Liver (tissue), 9 donors: ENCODE data around the gene LIG1. TPM values are rescaled to one million over a fixed set of nuclear protein-coding genes. Genes with fewer than 3 reads are reported as not detected.

Source experiments
- DNase-seq: peaks from one replicate; pipeline ENCODE4 v3.0.0-alpha.2; 2017; ENCODE audit warnings: low spot score
- H3K27ac ChIP-seq, 2 donors: one replicate each; pipeline ENCODE4 v1.7.0; 2013; ENCODE audit warnings: inconsistent platforms in 2 of 2, low read length in 2 of 2, control low read depth in 1 of 2, low read depth in 1 of 2, mild to moderate bottlenecking in 1 of 2
- H3K27me3 ChIP-seq, 4 donors: one replicate each; pipeline versions ENCODE4 v1.6.1 to v1.7.0; 2013; ENCODE audit warnings: low read length in 3 of 4, inconsistent platforms in 1 of 4, mild to moderate bottlenecking in 1 of 4, moderate library complexity in 1 of 4; ENCODE audit not compliant: control insufficient read depth in 4 of 4, insufficient read depth in 4 of 4
- H3K36me3 ChIP-seq, 4 donors: one replicate each; pipeline versions ENCODE4 v1.6.1 to v1.7.0; 2013; ENCODE audit warnings: low read length in 3 of 4, mild to moderate bottlenecking in 3 of 4, low read depth in 1 of 4, moderate library complexity in 1 of 4; ENCODE audit not compliant: control insufficient read depth in 4 of 4, insufficient read depth in 3 of 4
- H3K4me1 ChIP-seq, 4 donors: one replicate each; pipeline versions ENCODE4 v1.6.1 to v1.7.0; 2013; ENCODE audit warnings: low read length in 3 of 4, mild to moderate bottlenecking in 3 of 4, moderate library complexity in 1 of 4; ENCODE audit not compliant: control insufficient read depth in 4 of 4, insufficient read depth in 4 of 4
- H3K4me3 ChIP-seq, 3 donors: one replicate each; pipeline versions ENCODE4 v1.6.1 to v1.7.0; 2013; ENCODE audit warnings: low read length in 3 of 3, control low read depth in 1 of 3, low read depth in 1 of 3, mild to moderate bottlenecking in 1 of 3
- H3K9ac ChIP-seq, 2 donors: one replicate each; pipeline ENCODE4 v1.7.0; 2013; ENCODE audit warnings: low read length in 2 of 2, mild to moderate bottlenecking in 2 of 2, moderate library complexity in 2 of 2, control low read depth in 1 of 2, low read depth in 1 of 2
- H3K9me3 ChIP-seq, 4 donors: one replicate each; pipeline versions ENCODE4 v1.6.1 to v1.7.0; 2013; ENCODE audit warnings: low read length in 3 of 4; ENCODE audit not compliant: control insufficient read depth in 4 of 4
- ATF3 ChIP-seq: IDR thresholded peaks from 2 replicates; pipeline ENCODE4 v1.6.1; 2016; ENCODE audit warnings: antibody characterized with exemption
- FOXA1 ChIP-seq: IDR thresholded peaks from 2 replicates; pipeline ENCODE4 v1.6.1; 2016; ENCODE audit warnings: antibody characterized with exemption
- FOXA2 ChIP-seq: IDR thresholded peaks from 2 replicates; pipeline ENCODE4 v1.6.1; 2016; ENCODE audit warnings: antibody characterized with exemption
- HNF4A ChIP-seq, 2 donors: conservative IDR thresholded peaks; 2 replicates each; pipeline ENCODE4 v1.6.1; 2016; ENCODE audit warnings: antibody characterized with exemption in 2 of 2, mild to moderate bottlenecking in 2 of 2
- HNF4G ChIP-seq: IDR thresholded peaks from 2 replicates; pipeline ENCODE4 v1.6.1; 2016; ENCODE audit warnings: antibody characterized with exemption
- JUND ChIP-seq, 2 donors: IDR thresholded peaks; 2 replicates each; pipeline ENCODE4 v1.6.1; 2016; ENCODE audit warnings: antibody characterized with exemption in 2 of 2
- NR2F2 ChIP-seq: IDR thresholded peaks from 2 replicates; pipeline ENCODE4 v1.6.1; 2016; ENCODE audit warnings: antibody characterized with exemption
- SP1 ChIP-seq: IDR thresholded peaks from 2 replicates; pipeline ENCODE4 v1.6.1; 2018; ENCODE audit warnings: antibody characterized with exemption, mild to moderate bottlenecking
- YY1 ChIP-seq: IDR thresholded peaks from 2 replicates; pipeline ENCODE4 v1.6.1; 2016; ENCODE audit warnings: antibody characterized with exemption, mild to moderate bottlenecking
- ZBTB33 ChIP-seq: IDR thresholded peaks from 2 replicates; pipeline ENCODE4 v1.6.1; 2016; ENCODE audit warnings: antibody characterized with exemption
- WGBS: extraction: QIAGEN DNeasy Blood & Tissue Kit; methylation state at CpG from one replicate; pipeline ENCODE4 v1.1.7; 2013; 5-methylcytosine and 5-hydroxymethylcytosine counted together
- polyA plus RNA-seq, 2 donors: library from polyadenylated mRNA; stranded (reverse) in 1 of 2; unstranded in 1 of 2; fragments of 200-250 nt in 1 of 2; fragments of >200 nt in 1 of 2; fragmentation: Nextera tagmentation in 1 of 2; extraction: Ambion mirVana in 1 of 2; gene quantifications; one replicate each; pipeline versions ENCODE4 v1.2.1 to v1.2.3, GENCODE V29; 2013 to 2015
- total RNA-seq, 2 donors: library from RNA; depleted of rRNA; stranded (reverse); fragments of >200 nt; gene quantifications; one replicate each; pipeline ENCODE4 v1.2.3, GENCODE V29; 2014
- TF ChIP-seq, protein P1 (sequence below): fragments of 150-350 bp; IDR thresholded peaks from 2 replicates; pipeline ENCODE4 v1.5.1; 2017; ENCODE audit warnings: improper control_type of control experiment, low read depth, low read length; ENCODE audit not compliant: missing input control
- TF ChIP-seq, protein P2 (sequence below): IDR thresholded peaks from 2 replicates; pipeline ENCODE4 v1.6.1; 2016; ENCODE audit warnings: antibody characterized with exemption, mild to moderate bottlenecking
- donor health status: healthy.
- donor health status: healthy.
- donor health status: healthy.
- donor health status: healthy.
- donor health status: healthy.

Gene LIG1
- total and polyA plus RNA-seq, 4 donors = 6.3 to 61.5 (median 7.1) TPM

GRCh38 chr19:48203222-48203793 lies 33.2 kb upstream of the LIG1 start:
- 7% methylated on average over 5 of the region's 5 CpGs for WGBS
- Histone ChIP-seq H3K4me1 (peaks cover 0 to 18% (median 15%) of the 10 kb centered on the region in 4 donors), H3K27ac (peak overlapping the region; percentile 38 to 40)

DNA sequence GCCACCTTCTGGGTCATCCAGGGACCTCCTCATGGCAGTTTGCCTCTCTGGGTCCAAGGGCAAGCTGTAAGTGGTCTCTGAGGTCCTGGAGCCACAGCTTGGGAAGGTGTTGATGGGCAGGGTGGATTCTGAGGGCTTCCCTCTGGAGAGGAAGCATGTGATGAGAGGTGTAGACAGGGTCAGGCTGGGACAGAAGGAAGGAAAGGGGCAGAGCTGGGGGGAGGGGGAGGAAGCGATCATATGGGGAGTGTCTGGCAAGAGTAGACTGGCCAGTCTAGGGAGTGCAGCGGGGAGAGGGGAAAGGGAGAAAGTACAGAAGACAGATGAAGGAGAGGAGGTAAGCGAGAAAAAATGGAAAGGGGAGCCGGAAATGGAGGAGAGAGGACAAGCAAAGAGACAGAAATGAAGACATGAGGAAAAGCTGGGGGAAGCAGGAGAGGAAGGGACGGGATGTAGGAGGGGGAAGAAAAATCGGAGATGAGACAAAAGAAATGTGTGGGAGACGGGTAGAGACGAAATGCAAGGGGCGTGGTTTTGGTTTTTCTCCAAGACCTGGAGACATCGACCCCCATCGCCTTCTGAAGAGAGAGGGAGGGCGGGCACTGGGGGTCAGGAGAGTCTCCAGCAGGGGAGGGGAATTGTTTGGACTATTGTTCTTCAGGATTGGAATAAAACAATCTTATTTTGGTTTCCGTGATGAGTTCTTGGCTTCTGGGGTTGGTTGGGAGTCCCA lies 27.0 kb upstream of the LIG1 start:
- TF ChIP-seq ATF3 (no peak), FOXA2 (no peak), NR2F2 (no peak), HNF4G (no peak), ZBTB33 (no peak), YY1 (no peak), HNF4A (conservative IDR thresholded peaks at IDR 0.05) (no peak), FOXA1 (no peak)
- TF ChIP-seq, protein P1, sequence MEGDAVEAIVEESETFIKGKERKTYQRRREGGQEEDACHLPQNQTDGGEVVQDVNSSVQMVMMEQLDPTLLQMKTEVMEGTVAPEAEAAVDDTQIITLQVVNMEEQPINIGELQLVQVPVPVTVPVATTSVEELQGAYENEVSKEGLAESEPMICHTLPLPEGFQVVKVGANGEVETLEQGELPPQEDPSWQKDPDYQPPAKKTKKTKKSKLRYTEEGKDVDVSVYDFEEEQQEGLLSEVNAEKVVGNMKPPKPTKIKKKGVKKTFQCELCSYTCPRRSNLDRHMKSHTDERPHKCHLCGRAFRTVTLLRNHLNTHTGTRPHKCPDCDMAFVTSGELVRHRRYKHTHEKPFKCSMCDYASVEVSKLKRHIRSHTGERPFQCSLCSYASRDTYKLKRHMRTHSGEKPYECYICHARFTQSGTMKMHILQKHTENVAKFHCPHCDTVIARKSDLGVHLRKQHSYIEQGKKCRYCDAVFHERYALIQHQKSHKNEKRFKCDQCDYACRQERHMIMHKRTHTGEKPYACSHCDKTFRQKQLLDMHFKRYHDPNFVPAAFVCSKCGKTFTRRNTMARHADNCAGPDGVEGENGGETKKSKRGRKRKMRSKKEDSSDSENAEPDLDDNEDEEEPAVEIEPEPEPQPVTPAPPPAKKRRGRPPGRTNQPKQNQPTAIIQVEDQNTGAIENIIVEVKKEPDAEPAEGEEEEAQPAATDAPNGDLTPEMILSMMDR = no peak
- TF ChIP-seq, protein P2, sequence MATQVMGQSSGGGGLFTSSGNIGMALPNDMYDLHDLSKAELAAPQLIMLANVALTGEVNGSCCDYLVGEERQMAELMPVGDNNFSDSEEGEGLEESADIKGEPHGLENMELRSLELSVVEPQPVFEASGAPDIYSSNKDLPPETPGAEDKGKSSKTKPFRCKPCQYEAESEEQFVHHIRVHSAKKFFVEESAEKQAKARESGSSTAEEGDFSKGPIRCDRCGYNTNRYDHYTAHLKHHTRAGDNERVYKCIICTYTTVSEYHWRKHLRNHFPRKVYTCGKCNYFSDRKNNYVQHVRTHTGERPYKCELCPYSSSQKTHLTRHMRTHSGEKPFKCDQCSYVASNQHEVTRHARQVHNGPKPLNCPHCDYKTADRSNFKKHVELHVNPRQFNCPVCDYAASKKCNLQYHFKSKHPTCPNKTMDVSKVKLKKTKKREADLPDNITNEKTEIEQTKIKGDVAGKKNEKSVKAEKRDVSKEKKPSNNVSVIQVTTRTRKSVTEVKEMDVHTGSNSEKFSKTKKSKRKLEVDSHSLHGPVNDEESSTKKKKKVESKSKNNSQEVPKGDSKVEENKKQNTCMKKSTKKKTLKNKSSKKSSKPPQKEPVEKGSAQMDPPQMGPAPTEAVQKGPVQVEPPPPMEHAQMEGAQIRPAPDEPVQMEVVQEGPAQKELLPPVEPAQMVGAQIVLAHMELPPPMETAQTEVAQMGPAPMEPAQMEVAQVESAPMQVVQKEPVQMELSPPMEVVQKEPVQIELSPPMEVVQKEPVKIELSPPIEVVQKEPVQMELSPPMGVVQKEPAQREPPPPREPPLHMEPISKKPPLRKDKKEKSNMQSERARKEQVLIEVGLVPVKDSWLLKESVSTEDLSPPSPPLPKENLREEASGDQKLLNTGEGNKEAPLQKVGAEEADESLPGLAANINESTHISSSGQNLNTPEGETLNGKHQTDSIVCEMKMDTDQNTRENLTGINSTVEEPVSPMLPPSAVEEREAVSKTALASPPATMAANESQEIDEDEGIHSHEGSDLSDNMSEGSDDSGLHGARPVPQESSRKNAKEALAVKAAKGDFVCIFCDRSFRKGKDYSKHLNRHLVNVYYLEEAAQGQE = no peak
- WGBS = 50% methylated on average over 13 of the region's 13 CpGs
- no peak for DNase-seq

More at GRCh38 chr19:48203222-48203793, 33.2 kb upstream of the LIG1 start:
- peak overlapping the region in 1 of 2 donors; percentile 67 for H3K9ac ChIP-seq
- H3K27me3 ChIP-seq = no peaks in the 10 kb centered on the region
- no peaks in the 10 kb centered on the region for H3K9me3 ChIP-seq
- TF ChIP-seq, protein P2 = no peak
- TF ChIP-seq SP1 = no peak
- TF ChIP-seq ATF3 = no peak
- no peak for TF ChIP-seq FOXA1
- TF ChIP-seq HNF4A (conservative IDR thresholded peaks at IDR 0.05) = no peak
- no peak for TF ChIP-seq JUND (IDR thresholded peaks at IDR 0.05)
- TF ChIP-seq HNF4G = no peak
- H3K4me3 ChIP-seq = peak overlapping the region in 2 of 3 donors; percentile 61 to 69
- DNase-seq = no peak
- no peaks in the 10 kb centered on the region for H3K36me3 ChIP-seq

More for the DNA sequence above, 27.0 kb upstream of the LIG1 start:
- Histone ChIP-seq H3K27me3 (no peaks in the 10 kb centered on the region), H3K4me3 (no peak overlapping the region), H3K9ac (no peak overlapping the region), H3K27ac (no peak overlapping the region), H3K9me3 (no peaks in the 10 kb centered on the region), H3K36me3 (no peaks in the 10 kb centered on the region), H3K4me1 (no peaks in the 10 kb centered on the region)
